Thyroid gland (tissue), 4 donors: ENCODE results near the gene DAPK1.

Experiments used
- POLR2A ChIP-seq, 2 donors: fragments of 450-650 bp; IDR thresholded peaks; one replicate each; pipeline ENCODE4 v1.6.1; 2017; ENCODE audit warnings: antibody characterized with exemption in 2 of 2, mild to moderate bottlenecking in 2 of 2, moderate library complexity in 1 of 2
- TF ChIP-seq, protein P1 (sequence below), 6 experiments: fragments of 200-600 bp in 3 of 6; fragments of 450-650 bp in 3 of 6; sonication (generic) in 3 of 6; IDR thresholded peaks; one replicate each; pipeline ENCODE4 v1.5.1; 2016 to 2019; ENCODE audit warnings: antibody characterized with exemption in 6 of 6, mild to moderate bottlenecking in 2 of 6, inconsistent platforms in 1 of 6, moderate library complexity in 1 of 6

DNA sequence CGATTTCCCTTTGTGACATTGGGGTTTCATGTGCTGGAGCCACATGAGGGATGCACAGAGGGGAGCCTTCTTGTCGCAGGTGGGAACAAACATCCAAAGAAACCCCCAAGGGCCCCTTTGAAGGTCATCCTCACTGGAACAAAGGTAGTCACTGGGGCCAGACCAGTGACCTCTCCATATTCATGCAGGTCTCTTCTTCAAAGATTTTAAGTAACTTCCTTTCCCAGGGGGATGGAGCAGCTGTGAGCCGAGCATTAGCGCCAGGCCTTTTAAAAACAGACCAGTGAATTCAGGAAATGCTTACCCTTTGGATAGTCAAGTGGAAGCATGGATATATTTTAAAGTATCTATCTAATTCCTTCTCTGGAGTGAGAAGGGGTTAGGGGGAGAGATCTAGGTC lies 33.0 kb downstream of the DAPK1 start:
- TF ChIP-seq, protein P1, sequence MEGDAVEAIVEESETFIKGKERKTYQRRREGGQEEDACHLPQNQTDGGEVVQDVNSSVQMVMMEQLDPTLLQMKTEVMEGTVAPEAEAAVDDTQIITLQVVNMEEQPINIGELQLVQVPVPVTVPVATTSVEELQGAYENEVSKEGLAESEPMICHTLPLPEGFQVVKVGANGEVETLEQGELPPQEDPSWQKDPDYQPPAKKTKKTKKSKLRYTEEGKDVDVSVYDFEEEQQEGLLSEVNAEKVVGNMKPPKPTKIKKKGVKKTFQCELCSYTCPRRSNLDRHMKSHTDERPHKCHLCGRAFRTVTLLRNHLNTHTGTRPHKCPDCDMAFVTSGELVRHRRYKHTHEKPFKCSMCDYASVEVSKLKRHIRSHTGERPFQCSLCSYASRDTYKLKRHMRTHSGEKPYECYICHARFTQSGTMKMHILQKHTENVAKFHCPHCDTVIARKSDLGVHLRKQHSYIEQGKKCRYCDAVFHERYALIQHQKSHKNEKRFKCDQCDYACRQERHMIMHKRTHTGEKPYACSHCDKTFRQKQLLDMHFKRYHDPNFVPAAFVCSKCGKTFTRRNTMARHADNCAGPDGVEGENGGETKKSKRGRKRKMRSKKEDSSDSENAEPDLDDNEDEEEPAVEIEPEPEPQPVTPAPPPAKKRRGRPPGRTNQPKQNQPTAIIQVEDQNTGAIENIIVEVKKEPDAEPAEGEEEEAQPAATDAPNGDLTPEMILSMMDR (IDR thresholded peaks at IDR 0.05) = no peak
- no peak for TF ChIP-seq POLR2A (IDR thresholded peaks at IDR 0.05)
